C4-2B (cell line): ENCODE measurements around the gene RIMBP3B.
"Not testable (repeated sequence)": the region's sequence is repeated elsewhere in the genome, so short reads cannot be mapped to it uniquely, and the experiment has no call there.

Source experiments
- ZFX ChIP-seq: fragments of 450-650 bp; IDR thresholded peaks from 2 replicates; pipeline ENCODE4 v1.6.1; 2017
- TF ChIP-seq, protein P1 (sequence below): fragments of 450-650 bp; conservative IDR thresholded peaks from 2 replicates; pipeline ENCODE4 v1.5.1; 2017; ENCODE audit warnings: mild to moderate bottlenecking

DNA sequence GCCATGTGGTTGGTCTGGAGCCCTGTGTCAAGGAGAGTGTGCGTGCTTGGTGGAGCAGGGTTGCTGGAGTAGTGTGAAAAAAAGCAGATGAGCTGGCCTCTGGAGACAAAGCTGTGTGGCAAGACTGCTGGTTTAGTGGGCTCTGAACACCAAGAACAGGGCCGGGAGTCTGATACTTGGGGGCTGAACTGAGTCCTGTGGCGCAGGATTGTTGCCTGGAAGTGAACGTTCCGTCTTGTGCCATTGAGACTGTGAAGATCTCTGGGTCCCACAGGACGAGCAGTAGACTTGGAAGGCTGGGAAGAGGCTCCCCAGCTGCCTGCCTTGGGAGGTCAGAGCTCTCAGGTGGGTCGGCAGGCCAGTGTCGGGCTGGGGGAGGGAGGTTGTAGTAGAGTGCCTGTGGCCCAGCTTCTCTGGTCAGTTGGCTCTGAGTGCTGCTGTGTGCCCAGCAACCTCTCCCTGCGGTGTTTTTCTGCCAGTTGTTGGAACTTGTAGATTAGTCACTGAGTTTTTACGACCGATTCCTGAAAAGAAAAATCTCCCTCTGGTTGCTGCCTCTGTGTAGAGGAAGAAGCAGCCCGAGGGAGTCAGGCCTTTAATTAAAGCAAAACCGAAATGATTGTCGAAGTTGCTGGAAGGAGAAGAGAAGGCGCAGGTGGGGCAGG is 35.6 kb downstream of the RIMBP3B start:
- TF ChIP-seq, protein P1, sequence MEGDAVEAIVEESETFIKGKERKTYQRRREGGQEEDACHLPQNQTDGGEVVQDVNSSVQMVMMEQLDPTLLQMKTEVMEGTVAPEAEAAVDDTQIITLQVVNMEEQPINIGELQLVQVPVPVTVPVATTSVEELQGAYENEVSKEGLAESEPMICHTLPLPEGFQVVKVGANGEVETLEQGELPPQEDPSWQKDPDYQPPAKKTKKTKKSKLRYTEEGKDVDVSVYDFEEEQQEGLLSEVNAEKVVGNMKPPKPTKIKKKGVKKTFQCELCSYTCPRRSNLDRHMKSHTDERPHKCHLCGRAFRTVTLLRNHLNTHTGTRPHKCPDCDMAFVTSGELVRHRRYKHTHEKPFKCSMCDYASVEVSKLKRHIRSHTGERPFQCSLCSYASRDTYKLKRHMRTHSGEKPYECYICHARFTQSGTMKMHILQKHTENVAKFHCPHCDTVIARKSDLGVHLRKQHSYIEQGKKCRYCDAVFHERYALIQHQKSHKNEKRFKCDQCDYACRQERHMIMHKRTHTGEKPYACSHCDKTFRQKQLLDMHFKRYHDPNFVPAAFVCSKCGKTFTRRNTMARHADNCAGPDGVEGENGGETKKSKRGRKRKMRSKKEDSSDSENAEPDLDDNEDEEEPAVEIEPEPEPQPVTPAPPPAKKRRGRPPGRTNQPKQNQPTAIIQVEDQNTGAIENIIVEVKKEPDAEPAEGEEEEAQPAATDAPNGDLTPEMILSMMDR: not testable (repeated sequence)
- not testable (repeated sequence) for TF ChIP-seq ZFX
